ENCODE results near the gene TFDP3.
A peak's percentile ranks its signal among the peaks of the same experiment; 100 is the strongest.

The TFDP3 gene

GRCh38 chrX:133218329-133218728 lies at the start of gene TFDP3:
Gene TFDP3 (minus strand): TSS chrX:133218354. CDS start chrX:133218259, 95 bp downstream.
- no peak for DNase-seq (ENCODE audit: low spot score)

DNA sequence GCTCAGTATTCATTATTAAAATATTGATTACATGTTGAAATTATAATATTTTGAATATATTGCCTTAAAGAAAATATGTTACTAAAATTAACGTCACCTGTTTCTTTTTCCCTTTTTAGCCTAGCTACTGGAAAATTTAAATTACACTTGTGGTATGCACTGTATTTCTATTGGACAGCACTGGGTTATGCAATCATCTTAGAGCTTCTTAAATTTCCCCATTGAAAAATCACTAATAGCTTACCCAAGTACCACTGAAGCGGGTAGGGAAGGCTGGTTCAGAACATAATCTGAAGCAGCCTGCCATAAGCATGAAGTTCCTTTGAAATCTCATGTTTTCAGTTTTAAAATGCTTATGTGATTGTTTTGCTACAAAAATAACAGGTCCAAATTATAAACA lies 49.5 kb upstream of the TFDP3 start:
- DNase-seq (ENCODE audit: low spot score): no peak

DNA sequence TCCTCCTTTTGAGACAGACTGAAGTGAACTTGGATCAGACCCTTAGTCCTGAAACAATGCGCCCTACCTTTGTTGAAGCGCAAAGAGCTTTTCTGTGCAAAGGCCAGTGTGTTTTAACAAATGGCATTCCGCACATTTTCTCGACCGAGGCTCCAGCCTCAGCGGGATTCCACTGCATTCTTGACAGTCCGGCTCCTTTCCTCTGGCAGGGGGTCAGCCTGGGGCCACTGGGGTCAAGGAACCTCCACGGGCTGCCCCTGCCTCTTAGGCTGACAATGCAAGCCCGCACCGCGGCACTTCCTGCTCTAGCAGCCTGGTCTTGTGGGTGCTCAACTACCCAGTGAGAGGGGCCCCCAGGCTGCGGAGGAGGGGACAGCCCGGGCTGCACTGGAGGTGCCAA lies 47.2 kb upstream of the TFDP3 start:
- DNase-seq (ENCODE audit: low spot score): peak; percentile 17

GRCh38 chrX:133258481-133258880 lies 40.3 kb upstream of the TFDP3 start:
- DNase-seq (ENCODE audit: low spot score): peak; percentile 33

- peak; percentile 77 for DNase-seq (ENCODE audit: low spot score)
Observed at GRCh38 chrX:133254666-133255065, 36.5 kb upstream of the TFDP3 start.

GRCh38 chrX:133251204-133251603 lies 33.0 kb upstream of the TFDP3 start:
- no peak for DNase-seq (ENCODE audit: low spot score)

- DNase-seq (ENCODE audit: low spot score): no peak
Observed at GRCh38 chrX:133250184-133251100, 32.3 kb upstream of the TFDP3 start.

GRCh38 chrX:133249266-133250058 lies 31.3 kb upstream of the TFDP3 start:
- peak; percentile 15 for DNase-seq (ENCODE audit: low spot score)

DNA sequence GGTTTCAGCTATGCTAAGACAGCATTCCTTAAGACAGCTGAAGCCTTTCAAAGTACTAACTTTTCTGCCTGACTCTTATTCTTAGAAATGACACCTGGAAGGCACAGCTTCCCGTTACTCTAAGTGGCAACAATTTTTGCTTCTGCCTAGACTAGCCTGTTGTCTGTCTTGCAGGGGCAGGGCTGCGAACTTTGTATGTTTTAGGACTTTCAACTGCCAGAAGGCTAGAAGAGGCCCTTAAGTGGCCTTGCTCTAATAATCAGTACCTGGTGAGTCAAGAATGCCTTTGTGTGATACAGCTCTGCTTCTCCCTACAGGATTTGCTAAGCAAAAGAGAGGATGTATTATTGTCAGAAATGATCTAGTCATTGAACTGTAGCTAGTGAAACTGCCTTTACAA lies 30.0 kb upstream of the TFDP3 start:
- DNase-seq (ENCODE audit: low spot score): peak; percentile 34

GRCh38 chrX:133246921-133247320 lies 28.8 kb upstream of the TFDP3 start:
- no peak for DNase-seq (ENCODE audit: low spot score)

DNA sequence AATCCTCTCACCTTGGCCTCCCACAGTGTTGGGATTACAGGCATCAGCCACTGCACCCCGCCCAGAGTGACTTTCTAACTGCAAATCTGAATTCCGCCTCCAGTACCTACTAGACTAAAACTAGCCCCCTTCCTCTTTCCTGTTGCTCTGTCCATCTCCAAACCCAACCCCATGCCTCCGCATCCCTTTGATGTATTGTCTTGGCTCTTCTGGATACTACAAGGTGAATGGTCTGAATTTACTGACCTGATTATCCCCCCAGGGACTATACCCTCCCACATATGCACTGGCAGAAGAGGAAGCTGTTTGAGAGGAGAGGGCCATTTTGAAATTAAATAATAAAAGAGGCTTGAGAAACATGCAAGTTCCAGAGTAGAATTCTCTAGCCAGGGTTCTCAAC lies 17.7 kb upstream of the TFDP3 start:
- DNase-seq (ENCODE audit: low spot score): no peak

GRCh38 chrX:133232331-133232730 lies 14.2 kb upstream of the TFDP3 start:
- no peak for DNase-seq (ENCODE audit: low spot score)

- DNase-seq (ENCODE audit: low spot score): peak; percentile 66
Observed at GRCh38 chrX:133229361-133229760, 11.2 kb upstream of the TFDP3 start.

DNA sequence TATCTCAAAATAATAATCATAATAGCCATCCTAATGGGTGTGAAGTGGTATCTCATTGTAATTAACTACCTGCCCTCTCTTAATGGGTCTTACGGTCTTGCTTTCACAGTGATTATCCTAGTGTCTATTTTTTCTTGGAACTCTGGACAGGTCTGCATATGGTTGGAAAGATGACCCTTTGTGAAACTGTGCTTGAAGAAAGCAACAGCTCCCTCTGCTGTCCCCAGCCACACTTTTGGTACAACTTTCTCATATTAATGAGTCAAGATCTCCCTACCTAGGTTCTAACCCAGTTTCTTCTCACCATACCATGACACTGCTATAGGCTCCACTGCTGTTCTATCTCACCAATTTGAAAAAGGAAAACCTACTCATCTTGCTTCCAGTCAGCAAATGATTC lies 2.4 kb downstream of the TFDP3 start:
- peak; percentile 34 for DNase-seq (ENCODE audit: low spot score)

DNA sequence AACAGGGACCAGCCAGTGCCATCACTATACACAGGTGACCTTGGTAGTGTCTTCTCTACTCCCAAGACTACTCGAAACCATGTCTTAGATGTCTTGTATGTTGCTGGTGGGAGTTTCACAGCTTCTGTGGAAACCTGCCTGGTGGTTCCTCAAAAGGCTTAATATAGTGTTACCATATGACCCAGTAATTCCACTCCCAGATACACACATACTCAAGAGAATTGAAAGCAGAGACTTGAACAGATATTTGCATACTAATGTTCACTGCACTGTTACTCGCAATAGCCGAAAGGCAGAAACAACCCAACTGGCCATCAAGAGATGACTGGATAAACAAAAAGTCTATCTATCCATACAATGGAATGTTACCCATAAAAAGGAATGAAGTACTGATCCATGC lies 3.1 kb downstream of the TFDP3 start:
- no peak for DNase-seq (ENCODE audit: low spot score)

- DNase-seq (ENCODE audit: low spot score): no peak
Observed at GRCh38 chrX:133214301-133214700, 3.9 kb downstream of the TFDP3 start.

DNA sequence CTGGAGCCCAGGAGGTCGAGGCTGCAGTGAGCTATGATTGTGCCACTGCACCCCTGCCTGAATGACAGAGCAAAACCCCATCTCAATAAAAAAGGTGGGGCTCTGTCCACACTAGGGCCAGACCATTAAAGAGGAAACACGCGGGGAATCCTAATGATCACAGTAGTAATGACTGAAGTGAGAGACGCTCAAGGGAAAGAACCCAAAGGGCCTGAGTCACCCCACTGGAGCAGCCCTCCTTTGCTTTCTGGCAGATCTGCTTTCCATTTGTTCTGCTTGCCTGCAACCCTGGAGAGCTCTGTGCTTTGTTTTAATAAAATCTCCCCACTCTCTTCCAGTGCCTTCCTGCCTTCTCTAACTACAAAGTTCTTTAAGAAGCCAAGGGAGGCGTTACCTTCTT lies 5.0 kb downstream of the TFDP3 start:
- no peak for DNase-seq (ENCODE audit: low spot score)

- no peak for DNase-seq (ENCODE audit: low spot score)
Observed at GRCh38 chrX:133207751-133208150, 10.4 kb downstream of the TFDP3 start.

GRCh38 chrX:133191739-133192039 lies 26.5 kb downstream of the TFDP3 start:
- no peak for DNase-seq (ENCODE audit: low spot score)

- DNase-seq (ENCODE audit: low spot score): no peak
Observed at GRCh38 chrX:133190877-133191738, 27.0 kb downstream of the TFDP3 start.

DNA sequence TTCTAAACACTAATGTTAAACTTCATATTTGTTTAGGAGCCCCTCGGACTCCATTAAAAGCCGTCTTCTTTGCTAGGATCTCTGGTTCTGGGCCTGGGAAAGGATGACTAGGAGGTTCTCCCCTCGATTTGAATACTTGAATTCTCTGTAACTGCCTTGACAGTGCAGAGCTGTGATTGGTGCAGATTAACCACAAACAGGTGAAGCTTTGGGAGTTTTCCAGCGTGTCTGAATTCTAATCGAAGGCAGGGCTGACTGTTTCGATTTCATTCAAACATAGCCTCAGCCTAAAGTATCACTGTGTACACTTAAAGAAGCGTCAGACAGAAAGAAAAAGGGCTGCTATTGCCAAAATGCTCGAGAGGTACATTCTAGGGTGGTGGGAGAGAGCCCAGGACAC lies 29.0 kb downstream of the TFDP3 start:
- DNase-seq (ENCODE audit: low spot score): no peak

DNA sequence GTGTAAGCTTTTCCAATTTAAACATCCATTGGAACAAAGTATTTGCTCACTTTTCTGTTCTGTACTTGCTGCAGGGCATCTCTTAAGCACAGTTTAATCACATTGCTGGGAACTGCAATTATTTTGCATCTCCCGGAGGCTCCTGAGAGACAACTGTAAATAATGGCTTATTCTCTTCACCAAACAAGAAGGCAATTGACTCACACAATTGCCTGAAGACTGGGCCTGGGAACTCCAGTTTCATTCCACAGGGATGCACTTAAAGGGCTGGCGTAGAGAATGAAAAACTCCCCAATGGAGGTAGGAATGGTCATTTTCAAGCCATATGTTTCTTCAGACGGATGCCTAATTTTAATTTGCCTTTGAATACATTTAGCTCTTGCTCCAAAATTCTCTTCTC lies 29.5 kb downstream of the TFDP3 start:
- no peak for DNase-seq (ENCODE audit: low spot score)

Measured in kidney tubule cell (primary cell).